GM21717 (cell line): Measurements from ENCODE around the gene LRRD1.
"Not testable (repeated sequence)": the region's sequence is repeated elsewhere in the genome, so short reads cannot be mapped to it uniquely, and the experiment has no call there.

Source experiments
- ATAC-seq: cut with Tn5 transposase; IDR thresholded peaks from one replicate; pipeline ENCODE4 v1.9.1; 2021; ENCODE audit warnings: mild to moderate bottlenecking, moderate library complexity; ENCODE audit not compliant: unreplicated experiment

LRRD1 gene

DNA sequence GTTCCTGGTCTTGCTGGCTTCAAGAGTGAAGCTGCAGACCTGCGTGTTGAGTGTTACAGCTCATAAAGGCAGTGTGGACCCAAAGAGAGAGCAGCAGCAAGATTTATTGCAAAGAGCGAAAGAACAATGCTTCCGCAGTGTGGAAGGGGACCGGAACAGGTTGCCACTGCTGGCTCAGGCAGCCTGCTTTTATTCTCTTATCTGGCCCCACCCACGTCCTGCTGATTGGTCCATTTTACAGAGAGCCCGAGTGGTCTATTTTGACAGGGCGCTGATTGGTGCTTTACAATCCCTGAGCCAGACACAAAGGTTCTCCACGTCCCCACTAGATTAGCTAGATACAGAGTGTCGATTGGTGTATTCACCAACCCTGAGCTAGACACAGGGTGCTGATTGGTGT, 36.2 kb downstream of the LRRD1 start:
- ATAC-seq = not testable (repeated sequence)

DNA sequence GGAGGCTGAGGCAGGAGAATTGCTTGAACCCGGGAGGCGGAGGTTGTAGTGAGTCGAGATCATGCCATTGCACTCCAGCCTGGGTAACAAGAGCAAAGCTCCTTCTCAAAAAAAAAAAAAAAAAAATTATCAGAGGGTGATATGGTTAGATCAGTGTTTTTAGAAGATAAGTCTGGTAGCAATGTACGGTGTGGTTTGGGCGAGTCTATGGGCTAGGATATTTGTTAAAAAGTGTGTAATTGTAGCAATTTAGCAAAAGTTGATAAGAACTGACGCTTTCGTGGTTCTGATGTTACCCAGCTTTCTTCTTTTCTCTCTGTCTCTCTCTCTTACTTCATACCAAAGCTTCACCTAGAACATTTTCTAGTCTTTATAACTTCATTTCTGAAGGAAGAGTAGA, 37.8 kb downstream of the LRRD1 start:
- ATAC-seq = no peak

DNA sequence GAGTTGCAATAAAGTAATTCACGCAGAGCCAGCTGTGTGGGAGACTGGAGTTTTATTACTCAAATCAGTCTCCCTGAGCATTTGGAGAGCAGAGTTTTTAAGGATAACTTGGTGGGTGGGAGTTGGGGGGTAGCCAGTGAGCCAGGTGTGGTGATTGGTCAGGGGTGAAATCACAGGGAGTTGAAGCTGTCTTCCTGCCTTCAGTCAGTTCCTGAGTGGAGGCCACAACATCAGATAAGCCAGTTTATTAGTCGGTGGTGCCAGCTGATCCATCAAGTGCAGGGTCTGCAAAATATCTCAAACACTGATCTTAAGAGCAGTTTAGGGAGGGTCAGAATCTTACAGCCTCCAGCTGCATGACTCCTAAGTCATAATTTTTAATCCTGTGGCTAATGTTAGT, 41.4 kb downstream of the LRRD1 start:
- no peak for ATAC-seq

DNA sequence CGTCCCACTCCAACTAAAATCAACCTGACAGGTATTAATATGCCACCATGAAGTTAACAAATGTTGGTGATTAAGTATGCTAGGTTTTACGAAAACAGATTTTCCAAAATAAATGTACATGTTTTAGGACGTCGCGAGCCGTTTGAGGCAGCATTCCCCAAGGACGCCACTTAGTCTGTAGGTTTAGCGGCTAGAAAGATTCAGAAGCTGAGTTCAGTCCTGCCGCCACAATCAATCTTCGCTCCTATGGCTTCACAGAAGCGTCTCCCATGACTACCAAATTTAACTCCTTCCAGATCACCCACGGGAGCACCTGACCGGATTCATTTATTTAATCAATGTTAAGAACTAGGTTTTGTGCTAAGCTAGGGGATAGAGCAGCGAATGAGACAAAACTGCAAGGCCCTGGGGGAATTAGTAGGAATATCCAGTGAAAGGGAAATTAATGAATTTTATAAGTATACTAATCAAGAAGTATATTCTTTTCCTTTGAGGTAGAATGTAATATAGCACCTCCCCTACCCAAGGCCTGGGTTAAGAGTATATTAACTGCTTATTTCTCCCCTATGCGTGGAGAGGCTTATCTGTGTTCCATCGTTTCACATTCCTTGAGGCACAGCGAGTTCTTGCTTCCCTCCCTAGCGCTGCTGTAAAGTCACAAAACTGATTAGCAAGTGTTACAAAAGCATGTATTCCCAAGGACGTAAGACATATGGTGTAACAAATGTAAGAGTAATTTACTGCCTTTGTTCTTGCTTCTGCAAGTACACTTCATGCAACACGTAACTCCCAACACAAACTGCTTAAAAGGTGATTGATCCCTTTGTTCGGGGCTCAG, 43.7 kb downstream of the LRRD1 start:
- ATAC-seq = no peak

DNA sequence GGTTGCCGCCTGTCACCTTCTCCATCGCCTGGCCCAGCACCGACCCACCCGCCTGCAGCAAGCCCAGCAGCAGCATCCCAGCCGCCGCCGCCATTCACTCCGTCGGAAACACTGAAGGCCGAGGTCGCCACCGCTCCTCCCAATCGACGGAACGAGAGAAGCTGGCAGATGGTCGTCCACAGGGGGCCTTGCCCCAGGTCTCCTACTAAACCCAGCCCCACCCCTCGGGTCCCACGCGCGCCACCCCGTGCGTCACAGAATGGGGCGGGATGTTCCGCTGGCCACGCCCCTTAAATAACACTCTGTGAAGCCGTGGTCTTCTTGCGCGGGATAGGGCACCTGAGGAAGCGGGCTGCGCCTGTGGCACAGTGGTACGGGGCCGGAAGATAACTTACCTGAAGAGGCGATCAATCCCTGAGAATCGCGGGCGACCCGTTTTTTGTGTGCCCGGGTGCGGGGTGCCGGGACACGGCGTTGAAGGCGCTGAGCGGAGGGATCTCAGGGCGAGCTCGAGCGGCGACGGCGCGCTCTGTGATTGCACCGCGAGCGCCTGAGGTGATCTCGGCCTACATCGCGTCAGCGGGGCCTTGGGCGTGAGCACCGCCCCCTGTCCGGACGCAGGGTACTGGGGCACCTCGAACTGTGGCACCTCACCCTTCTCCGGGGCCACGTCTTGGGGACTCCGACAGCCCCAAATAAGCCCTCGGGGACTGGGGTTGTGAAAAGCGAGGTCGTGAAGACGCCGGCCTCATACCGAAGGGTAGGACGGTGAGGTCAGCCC, 44.5 kb downstream of the LRRD1 start, which contains the start of gene CYP51A1:
TSS of gene CYP51A1 (minus strand) at position 207 of the 781 bp plus-strand sequence. CDS start at position 94, 113 bp downstream.
- ATAC-seq = peak; percentile 88

DNA sequence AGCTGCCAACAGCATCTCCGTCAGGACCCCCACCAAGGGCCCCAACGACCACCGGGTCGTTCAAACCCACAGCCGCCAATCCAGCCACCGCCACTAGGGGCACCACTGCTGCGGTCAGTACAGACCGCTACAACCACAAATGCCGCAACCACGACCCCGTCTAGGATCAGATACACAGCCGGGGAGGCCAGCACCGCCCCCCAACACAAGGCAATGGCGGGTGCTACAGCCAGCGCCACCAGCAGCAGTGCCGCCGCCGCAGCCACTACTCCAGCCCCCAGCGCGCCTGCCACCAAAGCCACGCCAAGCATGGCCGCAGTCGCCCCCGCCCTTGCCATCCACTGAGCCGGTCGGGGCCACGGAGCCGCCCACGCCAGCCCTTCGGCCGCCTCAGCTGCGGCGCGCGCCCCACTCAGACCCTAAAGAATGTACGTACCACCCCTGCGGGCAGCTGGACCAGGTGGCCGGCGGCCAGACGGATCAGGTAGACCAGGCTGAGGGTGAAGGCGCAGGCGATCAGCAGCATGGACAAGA, 45.1 kb downstream of the LRRD1 start:
- ATAC-seq = peak; percentile 42

DNA sequence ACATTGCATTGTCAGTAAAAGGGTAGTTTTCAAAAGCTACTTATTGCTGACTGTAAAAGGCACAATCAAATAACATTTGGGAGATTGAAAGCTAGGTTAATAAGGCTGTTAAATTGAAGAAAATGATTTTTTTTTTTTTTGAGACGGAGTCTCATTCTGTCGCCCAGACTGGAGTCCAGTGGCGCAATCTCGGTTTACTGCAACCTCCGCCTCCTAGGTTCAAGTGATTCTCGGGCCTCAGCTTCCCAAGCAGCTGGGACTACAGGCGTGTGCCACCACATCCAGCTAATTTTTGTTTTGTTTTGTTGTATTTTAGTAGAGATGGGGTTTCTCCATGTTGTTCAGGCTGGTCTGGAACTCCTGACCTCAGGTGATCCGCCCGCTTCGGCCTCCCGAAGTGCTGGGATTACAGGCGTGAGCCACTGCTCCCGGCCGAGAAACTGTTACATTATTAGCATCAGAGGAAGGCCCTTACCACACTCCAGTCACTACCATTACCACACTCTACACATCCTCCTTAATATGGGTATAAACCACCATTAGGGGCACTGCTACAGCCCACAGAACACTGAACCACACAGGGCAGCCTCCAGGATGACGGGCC, 45.7 kb downstream of the LRRD1 start:
- peak; percentile 27 for ATAC-seq

DNA sequence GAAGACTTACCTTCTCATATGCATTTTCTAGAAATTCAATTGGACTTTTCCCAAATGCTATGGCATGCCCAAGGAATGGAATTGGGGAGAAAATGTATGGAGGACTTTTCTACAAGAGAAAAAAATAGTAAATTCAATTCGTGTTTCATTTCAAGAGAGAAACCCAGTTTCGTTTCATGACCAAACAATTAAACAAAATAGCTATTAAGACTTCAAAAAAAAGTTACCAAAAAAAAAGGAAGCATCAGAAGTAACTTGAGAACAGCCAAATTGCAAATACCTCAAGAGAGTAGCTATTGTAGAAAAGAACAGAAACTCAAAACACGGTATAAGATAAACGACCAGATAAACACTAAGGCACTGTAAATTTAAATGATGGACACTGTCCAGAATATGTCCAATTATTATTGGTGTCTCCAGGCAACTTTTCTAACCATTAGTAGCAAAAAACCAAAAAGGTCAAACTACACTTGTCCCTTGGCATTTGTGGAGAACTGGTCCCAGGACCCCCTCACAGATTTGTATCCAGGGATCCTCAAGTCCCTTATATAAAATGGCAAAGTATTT, 47.1 kb downstream of the LRRD1 start:
- ATAC-seq = no peak

DNA sequence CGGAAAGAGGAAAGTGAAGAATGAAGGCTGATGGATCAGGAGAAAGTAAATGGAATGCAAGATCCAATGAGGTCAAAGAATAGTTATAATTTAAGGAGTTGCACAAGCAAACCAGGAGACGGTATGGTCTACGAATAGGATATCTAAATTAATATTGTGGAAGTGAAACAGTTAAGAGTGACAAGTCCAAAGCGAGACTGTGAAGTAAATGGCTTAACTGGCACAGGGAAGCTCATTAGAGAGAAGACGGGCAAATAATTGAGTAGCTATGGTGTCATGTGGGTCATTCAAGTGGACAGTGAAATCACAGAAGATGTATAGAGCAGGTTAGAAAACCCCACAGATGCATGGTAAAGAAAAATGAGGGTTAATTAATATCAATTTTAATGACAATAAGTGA, 47.8 kb downstream of the LRRD1 start:
- ATAC-seq = no peak

DNA sequence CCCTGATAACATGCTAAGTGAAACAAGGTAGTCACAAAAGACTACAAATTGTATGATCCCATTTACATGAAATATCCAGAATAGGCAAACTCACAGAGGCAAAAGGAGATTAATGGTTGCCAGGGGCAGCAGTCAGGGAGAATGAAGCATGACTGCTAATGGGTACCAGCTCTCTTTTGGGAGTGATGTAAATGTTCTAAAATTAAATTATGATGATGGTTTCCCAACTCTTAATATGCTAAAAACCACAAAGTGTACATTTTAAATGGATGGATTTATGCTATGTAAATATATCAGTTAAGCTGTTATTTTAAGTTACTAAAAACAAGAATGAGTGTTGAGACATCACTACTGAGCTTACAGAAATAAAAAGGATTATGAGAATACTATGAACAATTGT, 57.3 kb downstream of the LRRD1 start:
- no peak for ATAC-seq

DNA sequence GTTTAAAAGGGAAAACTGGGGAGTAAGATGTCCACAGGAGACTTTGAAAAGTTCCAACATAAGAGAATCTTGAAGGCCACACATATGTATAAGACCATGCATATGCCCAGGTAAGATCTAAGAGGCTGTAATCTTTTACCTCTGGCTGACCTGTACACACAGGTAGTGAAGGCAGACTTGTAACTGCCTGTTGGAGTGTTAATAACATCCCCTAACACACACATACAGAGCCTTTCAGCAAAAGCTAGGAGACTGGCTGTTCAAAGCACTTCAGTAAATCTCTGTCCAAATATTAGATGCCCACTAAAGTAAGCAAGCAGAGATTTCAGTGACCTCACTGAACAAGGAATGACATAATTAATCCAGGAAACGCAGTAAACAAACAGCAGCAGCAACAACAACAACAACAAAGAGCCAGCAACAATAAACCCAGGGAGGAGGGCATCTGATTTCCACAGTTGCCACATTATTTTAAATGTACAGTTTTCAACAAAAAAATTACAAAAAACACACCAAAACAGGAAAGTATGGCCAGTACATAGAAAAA, 59.7 kb downstream of the LRRD1 start:
- ATAC-seq = no peak

DNA sequence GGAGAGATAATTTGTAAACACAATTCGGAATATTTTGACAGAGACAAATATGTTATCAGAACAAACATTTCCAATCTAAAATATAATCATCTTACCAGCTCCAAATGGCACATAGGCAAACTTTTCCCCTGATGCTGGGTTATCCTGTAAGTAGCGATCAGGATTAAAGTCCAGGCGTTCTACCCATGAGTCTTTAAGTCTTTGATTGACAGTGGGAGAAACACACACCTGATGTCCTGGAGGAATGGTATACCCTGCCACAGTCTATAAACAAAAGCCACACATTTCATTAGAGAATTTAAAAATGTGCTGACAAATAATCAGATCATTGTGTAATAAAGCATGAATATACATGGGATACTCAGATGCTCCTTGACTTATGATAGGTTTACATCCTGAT, 62.0 kb downstream of the LRRD1 start:
- ATAC-seq = no peak

DNA sequence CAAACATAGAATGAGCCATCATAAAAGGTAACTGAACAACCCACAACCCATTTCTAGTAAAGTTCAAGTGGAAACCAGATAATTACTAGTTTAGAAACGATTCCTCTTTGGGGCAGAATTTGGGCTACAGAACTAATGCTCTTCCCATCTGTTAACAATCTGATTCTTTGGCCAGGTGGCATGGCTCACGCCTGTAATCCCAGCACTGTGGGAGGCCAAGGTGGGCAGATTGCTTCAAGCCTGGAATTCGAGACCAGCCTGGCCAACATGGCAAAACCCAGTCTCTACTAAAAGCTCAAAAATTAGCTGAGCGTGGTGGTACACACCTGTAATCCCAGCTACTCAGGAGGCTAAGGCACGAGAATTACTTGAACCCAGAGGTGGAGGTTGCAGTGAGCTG, 63.1 kb downstream of the LRRD1 start:
- no peak for ATAC-seq

DNA sequence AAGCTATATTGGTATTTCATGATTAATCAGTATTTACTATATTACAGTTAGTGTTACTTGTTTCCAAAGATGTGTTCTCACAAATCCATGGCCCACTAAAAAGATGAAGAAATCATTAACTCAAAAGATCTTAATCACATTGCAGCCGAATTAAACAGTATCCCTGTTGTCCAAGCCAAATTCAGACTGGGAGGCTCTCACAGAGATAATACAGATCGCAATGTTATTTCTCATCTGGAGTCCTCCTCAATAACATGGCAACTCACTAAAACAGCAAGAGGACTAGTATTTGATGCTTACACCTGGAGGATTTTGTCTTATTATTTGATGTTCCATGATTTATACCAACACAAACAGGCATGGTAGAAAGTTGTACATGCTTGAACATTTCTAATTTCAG, 68.1 kb downstream of the LRRD1 start:
- no peak for ATAC-seq

DNA sequence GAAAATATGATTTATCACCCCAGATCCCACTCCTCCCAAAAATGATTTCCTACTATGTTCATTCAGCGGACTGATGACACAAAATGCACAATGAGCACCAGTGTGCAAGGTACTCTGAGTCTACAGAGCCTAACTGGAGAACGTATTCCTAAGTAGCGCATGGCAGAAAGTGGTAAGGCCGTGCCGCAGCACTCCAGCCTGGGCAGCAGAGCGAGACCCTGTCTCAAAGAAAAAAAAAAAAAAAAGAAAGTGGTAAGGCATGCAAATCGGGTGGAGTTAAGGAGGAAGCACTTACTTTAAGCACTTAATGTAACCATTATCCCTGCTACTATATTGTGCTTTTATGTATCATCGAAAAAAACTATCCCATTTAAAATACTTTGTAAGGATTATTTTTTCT, 70.1 kb downstream of the LRRD1 start:
- no peak for ATAC-seq

DNA sequence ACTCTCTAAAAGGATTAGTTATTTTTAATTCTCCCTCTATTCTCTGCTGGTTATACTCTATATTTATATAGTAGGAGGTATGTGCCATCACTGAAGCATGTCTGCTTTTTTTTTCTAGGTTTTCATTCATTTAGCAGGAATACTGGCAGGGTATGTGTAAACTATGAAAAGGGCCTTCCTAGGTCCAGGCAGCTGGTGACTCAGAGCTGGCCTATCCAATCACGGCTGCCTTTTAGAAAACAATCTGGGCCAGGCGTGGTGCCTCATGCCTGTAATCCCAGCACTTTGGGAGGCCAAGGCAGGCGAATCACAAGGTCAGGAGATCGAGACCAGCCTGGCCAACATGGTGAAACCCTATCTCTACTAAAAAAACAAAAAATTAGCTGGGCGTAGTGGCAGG, 76.1 kb downstream of the LRRD1 start:
- not testable (repeated sequence) for ATAC-seq

DNA sequence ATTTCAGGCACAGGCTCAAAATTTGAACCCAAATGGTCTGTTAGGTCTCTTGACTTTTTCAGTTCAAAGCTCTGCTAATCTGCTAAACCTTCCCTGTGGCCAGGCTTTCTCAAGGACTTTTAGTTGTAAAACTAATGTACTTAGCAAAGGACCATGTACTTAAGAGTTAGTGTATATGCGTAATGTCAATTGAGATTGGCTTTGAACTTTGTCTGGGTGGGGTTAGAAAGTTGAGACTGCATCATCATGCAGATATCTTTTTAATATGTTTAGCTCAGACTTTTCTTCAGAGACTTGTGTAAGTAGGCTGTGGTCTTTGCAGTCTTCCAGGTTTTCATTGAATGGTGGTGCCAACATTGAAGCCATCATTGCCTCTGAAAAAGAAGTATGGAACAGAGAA, 78.4 kb downstream of the LRRD1 start:
- no peak for ATAC-seq

DNA sequence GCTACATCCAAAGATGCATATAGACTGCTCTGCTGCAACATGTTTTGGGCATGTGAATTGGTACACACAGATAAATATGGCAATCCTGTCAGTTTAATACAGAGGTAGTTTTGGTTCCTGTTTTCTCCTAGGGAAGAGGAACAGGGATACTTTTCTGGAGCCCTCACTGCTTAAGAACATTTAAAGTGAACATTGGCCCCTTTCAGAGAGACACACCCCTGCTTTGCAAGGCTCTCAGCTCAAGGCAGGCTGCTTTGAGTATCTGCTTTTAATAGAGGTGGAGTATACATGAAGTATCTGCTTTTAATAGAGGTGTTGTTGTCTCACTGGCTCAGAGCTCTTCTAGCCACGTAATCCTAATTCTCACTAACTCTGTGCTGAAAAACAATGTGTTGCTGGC, 83.6 kb downstream of the LRRD1 start:
- ATAC-seq = no peak
